SK-N-SH (cell line): ENCODE data around the gene S1PR2.

Experiments
- ELF1 ChIP-seq: IDR thresholded peaks from 2 replicates; pipeline ENCODE4 v1.4.0; 2012
- EP300 ChIP-seq, 2 experiments: IDR thresholded peaks; 2 replicates each; pipeline versions ENCODE4 v1.4.0 to v1.6.1; 2012; ENCODE audit warnings: borderline replicate concordance in 1 of 2, low read depth in 1 of 2, low read length in 1 of 2
- EZH2phosphoT487 ChIP-seq: fragments of 200-600 bp; sonication (generic); IDR thresholded peaks from 2 replicates; pipeline ENCODE4 v1.6.1; 2017; ENCODE audit warnings: low read depth, mixed run types, mild to moderate bottlenecking, antibody characterized with exemption, moderate library complexity, borderline replicate concordance
- NRF1 ChIP-seq: IDR thresholded peaks from 2 replicates; pipeline ENCODE4 v1.6.1; 2012; ENCODE audit warnings: low read depth, mild to moderate bottlenecking, low read length
- POLR2AphosphoS5 ChIP-seq: IDR thresholded peaks from 2 replicates; pipeline ENCODE4 v1.6.1; 2012; ENCODE audit warnings: low read depth, low read length
- RAD21 ChIP-seq: IDR thresholded peaks from 2 replicates; pipeline ENCODE4 v1.6.1; 2012; ENCODE audit warnings: mild to moderate bottlenecking, low read length
- TAF1 ChIP-seq: IDR thresholded peaks from 2 replicates; pipeline ENCODE4 v1.6.1; 2012; ENCODE audit warnings: low read depth, mild to moderate bottlenecking, low read length, moderate library complexity, borderline replicate concordance
- USF2 ChIP-seq: fragments of 150-350 bp; IDR thresholded peaks from 2 replicates; pipeline ENCODE4 v1.6.1; 2017; ENCODE audit warnings: antibody characterized with exemption, low read length, low read depth, borderline replicate concordance
- TF ChIP-seq, protein P1 (sequence below): fragments of 200-600 bp; sonication (generic); IDR thresholded peaks from 2 replicates; pipeline ENCODE4 v1.6.1; 2017; ENCODE audit warnings: antibody characterized with exemption, mild to moderate bottlenecking, moderate library complexity

DNA sequence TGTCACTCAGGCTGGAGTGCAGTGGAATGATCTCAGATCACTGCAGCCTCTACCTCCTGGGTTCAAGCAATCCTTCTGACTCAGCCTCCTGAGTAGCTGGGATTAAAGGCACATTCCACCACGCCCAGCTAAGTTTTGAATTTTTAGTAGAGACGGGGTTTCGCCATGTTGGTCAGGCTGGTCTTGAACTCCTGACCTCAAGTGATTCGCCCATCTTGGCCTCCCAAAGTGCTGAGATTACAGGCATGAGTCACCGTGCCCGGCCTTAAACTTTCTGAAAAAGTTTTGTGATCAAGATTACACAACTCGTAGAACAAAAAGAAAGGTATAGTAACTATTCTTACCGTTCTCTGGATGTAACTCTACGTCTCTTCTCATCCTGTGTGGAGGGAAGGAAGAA lies 57.6 kb downstream of the S1PR2 start:
- TF ChIP-seq TAF1 (no peak), RAD21 (no peak), ELF1 (no peak), EZH2phosphoT487 (no peak), POLR2AphosphoS5 (no peak), NRF1 (no peak), EP300 (IDR thresholded peaks at IDR 0.05; ENCODE audit: borderline replicate concordance in 1 of 2, low read depth in 1 of 2, low read length in 1 of 2) (no peak), USF2 (no peak)
- TF ChIP-seq, protein P1, sequence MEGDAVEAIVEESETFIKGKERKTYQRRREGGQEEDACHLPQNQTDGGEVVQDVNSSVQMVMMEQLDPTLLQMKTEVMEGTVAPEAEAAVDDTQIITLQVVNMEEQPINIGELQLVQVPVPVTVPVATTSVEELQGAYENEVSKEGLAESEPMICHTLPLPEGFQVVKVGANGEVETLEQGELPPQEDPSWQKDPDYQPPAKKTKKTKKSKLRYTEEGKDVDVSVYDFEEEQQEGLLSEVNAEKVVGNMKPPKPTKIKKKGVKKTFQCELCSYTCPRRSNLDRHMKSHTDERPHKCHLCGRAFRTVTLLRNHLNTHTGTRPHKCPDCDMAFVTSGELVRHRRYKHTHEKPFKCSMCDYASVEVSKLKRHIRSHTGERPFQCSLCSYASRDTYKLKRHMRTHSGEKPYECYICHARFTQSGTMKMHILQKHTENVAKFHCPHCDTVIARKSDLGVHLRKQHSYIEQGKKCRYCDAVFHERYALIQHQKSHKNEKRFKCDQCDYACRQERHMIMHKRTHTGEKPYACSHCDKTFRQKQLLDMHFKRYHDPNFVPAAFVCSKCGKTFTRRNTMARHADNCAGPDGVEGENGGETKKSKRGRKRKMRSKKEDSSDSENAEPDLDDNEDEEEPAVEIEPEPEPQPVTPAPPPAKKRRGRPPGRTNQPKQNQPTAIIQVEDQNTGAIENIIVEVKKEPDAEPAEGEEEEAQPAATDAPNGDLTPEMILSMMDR, result no peak
